HG03095 (cell line): ENCODE data around the gene SLC25A48.

Source experiments
- ATAC-seq: cut with Tn5 transposase; IDR thresholded peaks from one replicate; pipeline ENCODE4 v1.9.1; 2021; ENCODE audit warnings: moderate library complexity; ENCODE audit not compliant: unreplicated experiment

The SLC25A48 gene

GRCh38 chr5:135834639-135835529, at the start of gene SLC25A48:
Gene SLC25A48 (plus strand): TSS chr5:135834663. CDS start chr5:135834848, 185 bp downstream.
- ATAC-seq, result no peak

GRCh38 chr5:135800656-135801055, 33.8 kb upstream of the SLC25A48 start:
- no peak for ATAC-seq

- ATAC-seq, result no peak
Measured at GRCh38 chr5:135810188-135810943, 24.1 kb upstream of the SLC25A48 start.

GRCh38 chr5:135811007-135811406, 23.5 kb upstream of the SLC25A48 start:
- ATAC-seq, result no peak

- ATAC-seq, result no peak
Measured at GRCh38 chr5:135813758-135814157, 20.7 kb upstream of the SLC25A48 start.

- no peak for ATAC-seq
Measured at GRCh38 chr5:135814316-135814715, 20.1 kb upstream of the SLC25A48 start.

- ATAC-seq, result no peak
Measured at GRCh38 chr5:135814812-135815211, 19.7 kb upstream of the SLC25A48 start.

- no peak for ATAC-seq
Measured at GRCh38 chr5:135821061-135821801, 13.2 kb upstream of the SLC25A48 start.

GRCh38 chr5:135821802-135822201, 12.7 kb upstream of the SLC25A48 start:
- ATAC-seq, result no peak

GRCh38 chr5:135822286-135822685, 12.2 kb upstream of the SLC25A48 start:
- ATAC-seq, result no peak

GRCh38 chr5:135822959-135823358, 11.5 kb upstream of the SLC25A48 start:
- no peak for ATAC-seq

- no peak for ATAC-seq
Measured at GRCh38 chr5:135823881-135824280, 10.6 kb upstream of the SLC25A48 start.

GRCh38 chr5:135824541-135825041, 9.9 kb upstream of the SLC25A48 start:
- ATAC-seq, result no peak

GRCh38 chr5:135825373-135826220, 8.9 kb upstream of the SLC25A48 start:
- no peak for ATAC-seq

GRCh38 chr5:135826221-135826525, 8.3 kb upstream of the SLC25A48 start:
- ATAC-seq, result no peak

- no peak for ATAC-seq
Measured at GRCh38 chr5:135826994-135827671, 7.3 kb upstream of the SLC25A48 start.

GRCh38 chr5:135827965-135828781, 6.3 kb upstream of the SLC25A48 start:
- ATAC-seq, result no peak

- ATAC-seq, result no peak
Measured at GRCh38 chr5:135828782-135829127, 5.7 kb upstream of the SLC25A48 start.

- no peak for ATAC-seq
Measured at GRCh38 chr5:135829179-135829578, 5.3 kb upstream of the SLC25A48 start.
